Endothelial cell of umbilical vein (primary cell): ENCODE measurements around the gene MBOAT1. TPM values are rescaled to one million over a fixed set of nuclear protein-coding genes. Genes with fewer than 3 reads are reported as not detected.

Experiments
- BruUV-seq: library from RNA; stranded (reverse); fragments of 400-500 nt; replicated peaks from 2 replicates; lab custom pipeline; 2021; lab: Mats Ljungman, UMichigan
- CTCF ChIA-PET: fragments of 300-600, 350-600 bp; sonication (Branson Sonifier 250); formaldehyde crosslinking; loops from one replicate; lab custom pipeline; 2021; ENCODE audit warnings: antibody characterized with exemption, inconsistent platforms; lab: Charles Lee
- POLR2A ChIA-PET: fragments of 300-600, 350-600 bp; sonication (Branson Sonifier 250); formaldehyde crosslinking; loops from one replicate; lab custom pipeline; 2021; ENCODE audit warnings: antibody characterized with exemption, inconsistent platforms; lab: Charles Lee
- DNase-seq: peaks from one replicate; pipeline ENCODE4 v3.0.0-alpha.2; 2011; ENCODE audit warnings: low read depth, low spot score
- FAIRE-seq: peaks from 2 replicates; lab custom pipeline; 2011; peaks lifted over from hg19 to GRCh38; lab: Jason Lieb, UNC
- H2AFZ ChIP-seq: 2 replicates; pipeline ENCODE4 v1.6.0; 2012; ENCODE audit warnings: low read depth, low read length, control low read depth, inconsistent platforms
- H3K27ac ChIP-seq: 2 replicates; pipeline ENCODE4 v1.5.1; 2011; ENCODE audit warnings: low read depth, mild to moderate bottlenecking, control low read depth, low read length, moderate library complexity; ENCODE audit not compliant: insufficient read depth
- H3K27me3 ChIP-seq, 2 experiments: 2 replicates each; pipeline versions ENCODE4 v1.6.0 to v1.6.1; 2011; ENCODE audit warnings: low read length in 2 of 2, mixed read lengths in 1 of 2; ENCODE audit not compliant: control insufficient read depth in 2 of 2, insufficient read depth in 2 of 2
- H3K36me3 ChIP-seq, 2 experiments: 2 replicates in 1 of 2; 3 replicates in 1 of 2; pipeline ENCODE4 v1.5.1; 2011; ENCODE audit warnings: low read length in 2 of 2, mild to moderate bottlenecking in 1 of 2, moderate library complexity in 1 of 2; ENCODE audit not compliant: control insufficient read depth in 2 of 2, insufficient read depth in 2 of 2; ENCODE audit errors: extremely low read depth in 1 of 2
- H3K4me1 ChIP-seq: 3 replicates; pipeline ENCODE4 v1.5.1; 2011; ENCODE audit warnings: mild to moderate bottlenecking, low read length; ENCODE audit not compliant: control insufficient read depth, insufficient read depth; ENCODE audit errors: extremely low read depth
- H3K4me2 ChIP-seq: 2 replicates; pipeline ENCODE4 v1.6.1; 2011; ENCODE audit warnings: low read length, control low read depth, mixed read lengths; ENCODE audit not compliant: insufficient read depth
- H3K4me3 ChIP-seq, 3 experiments: fragments of 200-600 bp in 1 of 3; sonication (generic), shearing (Covaris generic) in 1 of 3; replicated peaks in 1 of 3; 2 replicates each; pipeline ENCODE4 v1.5.1; 2011 to 2016; ENCODE audit warnings: control low read depth in 3 of 3, low read length in 3 of 3, mild to moderate bottlenecking in 2 of 3, inconsistent platforms in 1 of 3, low read depth in 1 of 3, moderate library complexity in 1 of 3; ENCODE audit not compliant: insufficient read depth in 1 of 3
- H3K79me2 ChIP-seq: 2 replicates; pipeline ENCODE4 v1.6.0; 2012; ENCODE audit warnings: low read length, inconsistent platforms; ENCODE audit not compliant: control insufficient read depth, insufficient read depth
- H3K9ac ChIP-seq: replicated peaks from 2 replicates; pipeline ENCODE3; 2011; ENCODE audit warnings: low read length, control low read depth; ENCODE audit not compliant: insufficient read depth; ENCODE audit errors: extremely low read depth
- H3K9me1 ChIP-seq: replicated peaks from 3 replicates; pipeline ENCODE4 v1.6.0; 2011; ENCODE audit warnings: mild to moderate bottlenecking, low read length; ENCODE audit not compliant: control insufficient read depth, insufficient read depth; ENCODE audit errors: extremely low read depth
- H3K9me3 ChIP-seq: replicated peaks from 2 replicates; pipeline ENCODE4 v1.5.1; 2012; ENCODE audit warnings: low read length, inconsistent platforms; ENCODE audit not compliant: control insufficient read depth, insufficient read depth
- H4K20me1 ChIP-seq: replicated peaks from 2 replicates; pipeline ENCODE3; 2011; ENCODE audit warnings: mild to moderate bottlenecking, low read length; ENCODE audit not compliant: control insufficient read depth, insufficient read depth; ENCODE audit errors: extremely low read depth
- EZH2 ChIP-seq: IDR thresholded peaks from 2 replicates; pipeline ENCODE4 v1.6.1; 2012; ENCODE audit warnings: borderline replicate concordance, low read depth, mild to moderate bottlenecking, moderate library complexity, low read length, inconsistent platforms; ENCODE audit not compliant: severe bottlenecking
- FOS ChIP-seq: IDR thresholded peaks from 2 replicates; pipeline ENCODE4 v1.6.1; 2011; ENCODE audit warnings: mild to moderate bottlenecking, low read length, moderate library complexity, borderline replicate concordance; ENCODE audit not compliant: insufficient read depth
- GATA2 ChIP-seq: IDR thresholded peaks from 2 replicates; pipeline ENCODE4 v1.7.0; 2011; ENCODE audit warnings: low read depth, mild to moderate bottlenecking, moderate library complexity, mixed read lengths, low read length; ENCODE audit not compliant: insufficient read length, insufficient read depth
- JUN ChIP-seq: IDR thresholded peaks from 2 replicates; pipeline ENCODE4 v1.6.1; 2011; ENCODE audit warnings: borderline replicate concordance, low read depth; ENCODE audit not compliant: insufficient read length, insufficient read depth
- MYC ChIP-seq: IDR thresholded peaks from one replicate; pipeline ENCODE4 v1.6.1; 2011; ENCODE audit warnings: mild to moderate bottlenecking, low read depth, low read length
- POLR2A ChIP-seq: IDR thresholded peaks from 2 replicates; pipeline ENCODE4 v1.6.1; 2012; ENCODE audit warnings: low read depth, mild to moderate bottlenecking, control low read depth, low read length
- POLR2AphosphoS5 ChIP-seq: IDR thresholded peaks from 2 replicates; pipeline ENCODE4 v1.6.1; 2012; ENCODE audit warnings: low read depth, mild to moderate bottlenecking, control low read depth, low read length, moderate library complexity; ENCODE audit not compliant: insufficient read depth
- dilution Hi-C: fragments of 300-500 bp; cut with MboI; formaldehyde crosslinking; loops from one replicate; pipeline ENCODE4 v1.15.0; 2019; ENCODE audit warnings: low sequenced_read_pairs; ENCODE audit not compliant: extremely low pct_ligation_motif_present
- intact Hi-C: fragments of 100-400 bp; cut with micrococcal nuclease; formaldehyde crosslinking; loops from one replicate; pipeline ENCODE4 v1.10.0; 2022
- polyA plus RNA-seq, 4 experiments: library from polyadenylated mRNA; depleted of rRNA in 3 of 4; stranded (reverse) in 3 of 4; unstranded in 1 of 4; fragments of >200 nt; gene quantifications; 2 replicates each; pipeline versions ENCODE4 v1.2.1 to v1.2.3, GENCODE V29; 2011 to 2012; ENCODE audit warnings: missing spikeins in 1 of 4
- total RNA-seq: library from RNA; stranded (reverse); gene quantifications from 2 replicates; pipeline ENCODE4 v1.2.3, GENCODE V29; 2021
- TF ChIP-seq, protein P1 (sequence below): IDR thresholded peaks from 2 replicates; pipeline ENCODE4 v1.6.1; 2011; ENCODE audit not compliant: insufficient read depth, insufficient read length
- TF ChIP-seq, protein P2 (sequence below), 2 donors: IDR thresholded peaks; 1 replicate in 1 of 2; 2 replicates in 1 of 2; pipeline ENCODE4 v1.5.1; 2011; ENCODE audit warnings: low read length in 2 of 2, mild to moderate bottlenecking in 2 of 2, moderate library complexity in 2 of 2, control low read depth in 1 of 2, inconsistent platforms in 1 of 2, low read depth in 1 of 2; ENCODE audit not compliant: insufficient read depth in 1 of 2; ENCODE audit errors: extremely low read depth in 1 of 2

The MBOAT1 gene
- total and polyA plus RNA-seq, 2 donors (not counting 3 experiments of a cell fraction or from before 2014, with no cell fraction given): 2.1 to 5.4 TPM

DNA sequence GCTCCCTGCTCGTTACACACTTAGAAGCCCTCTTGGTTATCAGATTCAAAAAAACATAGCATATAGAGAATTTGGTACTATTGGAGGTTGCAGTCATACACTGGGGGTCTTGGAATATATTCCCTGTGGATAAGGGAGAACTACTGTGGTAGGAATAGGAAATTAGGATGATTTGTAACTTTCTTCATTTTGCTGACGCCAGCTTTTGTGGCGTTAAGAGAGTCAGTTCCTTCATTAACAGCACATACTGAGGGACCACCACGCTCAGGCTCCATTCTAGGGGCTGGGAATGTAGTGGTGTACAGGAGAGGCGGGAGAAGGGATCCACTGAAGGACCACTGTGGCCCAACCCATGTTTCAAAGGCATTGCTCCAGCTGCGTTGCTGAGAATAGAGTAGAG lies 140.3 kb downstream of the MBOAT1 start:
- intact Hi-C loops: no loop called here
- no peak overlapping the region for H3K9ac ChIP-seq
- no peak overlapping the region for H2AFZ ChIP-seq
- H3K4me2 ChIP-seq: no peak overlapping the region
- dilution Hi-C loops: no loop called here
- no peaks in the 10 kb centered on the region for H3K27me3 ChIP-seq
- no TSS peak for BruUV-seq
- no peaks in the 10 kb centered on the region for H3K9me1 ChIP-seq
- ChIA-PET CTCF (no interaction called here), POLR2A (no interaction called here)
- no peaks in the 10 kb centered on the region for H3K79me2 ChIP-seq
- H3K27ac ChIP-seq: no peak overlapping the region
- TF ChIP-seq POLR2AphosphoS5 (no peak), FOS (no peak), EZH2 (no peak), MYC (no peak), GATA2 (no peak), JUN (no peak), POLR2A (no peak)
- TF ChIP-seq, protein P1, sequence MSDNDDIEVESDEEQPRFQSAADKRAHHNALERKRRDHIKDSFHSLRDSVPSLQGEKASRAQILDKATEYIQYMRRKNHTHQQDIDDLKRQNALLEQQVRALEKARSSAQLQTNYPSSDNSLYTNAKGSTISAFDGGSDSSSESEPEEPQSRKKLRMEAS: no peak
- TF ChIP-seq, protein P2, sequence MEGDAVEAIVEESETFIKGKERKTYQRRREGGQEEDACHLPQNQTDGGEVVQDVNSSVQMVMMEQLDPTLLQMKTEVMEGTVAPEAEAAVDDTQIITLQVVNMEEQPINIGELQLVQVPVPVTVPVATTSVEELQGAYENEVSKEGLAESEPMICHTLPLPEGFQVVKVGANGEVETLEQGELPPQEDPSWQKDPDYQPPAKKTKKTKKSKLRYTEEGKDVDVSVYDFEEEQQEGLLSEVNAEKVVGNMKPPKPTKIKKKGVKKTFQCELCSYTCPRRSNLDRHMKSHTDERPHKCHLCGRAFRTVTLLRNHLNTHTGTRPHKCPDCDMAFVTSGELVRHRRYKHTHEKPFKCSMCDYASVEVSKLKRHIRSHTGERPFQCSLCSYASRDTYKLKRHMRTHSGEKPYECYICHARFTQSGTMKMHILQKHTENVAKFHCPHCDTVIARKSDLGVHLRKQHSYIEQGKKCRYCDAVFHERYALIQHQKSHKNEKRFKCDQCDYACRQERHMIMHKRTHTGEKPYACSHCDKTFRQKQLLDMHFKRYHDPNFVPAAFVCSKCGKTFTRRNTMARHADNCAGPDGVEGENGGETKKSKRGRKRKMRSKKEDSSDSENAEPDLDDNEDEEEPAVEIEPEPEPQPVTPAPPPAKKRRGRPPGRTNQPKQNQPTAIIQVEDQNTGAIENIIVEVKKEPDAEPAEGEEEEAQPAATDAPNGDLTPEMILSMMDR (IDR thresholded peaks at IDR 0.05; ENCODE audit: extremely low read depth in 1 of 2, insufficient read depth in 1 of 2, low read depth in 1 of 2, low read length in 2 of 2): no peak
- H3K9me3 ChIP-seq: no peaks in the 10 kb centered on the region
- H3K36me3 ChIP-seq: no peaks in the 10 kb centered on the region
- H4K20me1 ChIP-seq: no peaks in the 10 kb centered on the region
- H3K4me1 ChIP-seq: no peaks in the 10 kb centered on the region
- no peak overlapping the region for H3K4me3 ChIP-seq
- no peak for DNase-seq
- no peak for FAIRE-seq
